ENCODE data around the gene PLCG2. TPM values are rescaled to one million over a fixed set of nuclear protein-coding genes. Genes with fewer than 3 reads are reported as not detected.

PLCG2 gene
- total and polyA plus RNA-seq, 2 of the 8 experiments (the other 6 are each of a cell fraction or from before 2014, with no cell fraction given) = 6.1 to 6.9 TPM

GRCh38 chr16:81885976-81886586 is 107.0 kb downstream of the PLCG2 start (continued):
- TF ChIP-seq CHD7 (IDR thresholded peaks at IDR 0.05; ENCODE audit: insufficient replicate concordance, low read length) = no peak
